ENCODE measurements around the gene KDSR. TPM values are rescaled to one million over a fixed set of nuclear protein-coding genes. Genes with fewer than 3 reads are reported as not detected.
"Not testable (repeated sequence)": the region's sequence is repeated elsewhere in the genome, so short reads cannot be mapped to it uniquely, and the experiment has no call there.

Gene KDSR
- total RNA-seq, 2 donors from 2014 or later: 94.8 to 140 TPM

GRCh38 chr18:63378919-63379638, 12.1 kb upstream of the KDSR start:
- peak overlapping the region; percentile 68 for H3K27ac Mint-ChIP-seq
- ATAC-seq (replicated peaks): peak; percentile 75
- peaks cover 17% of the 10 kb centered on the region for H3K4me1 Mint-ChIP-seq
- no peaks in the 10 kb centered on the region for H3K9me3 Mint-ChIP-seq
- peak overlapping the region; percentile 57 for H3K4me3 Mint-ChIP-seq
- H3K36me3 Mint-ChIP-seq (ENCODE audit: low read depth): no peaks in the 10 kb centered on the region
- H3K27me3 Mint-ChIP-seq: no peaks in the 10 kb centered on the region

GRCh38 chr18:63377275-63377980, 10.4 kb upstream of the KDSR start:
- no peak for ATAC-seq (replicated peaks)
- Mint-ChIP-seq H3K27me3 (no peaks in the 10 kb centered on the region), H3K4me3 (no peak overlapping the region), H3K9me3 (no peaks in the 10 kb centered on the region), H3K36me3 (ENCODE audit: low read depth) (no peaks in the 10 kb centered on the region), H3K27ac (no peak overlapping the region), H3K4me1 (peaks cover 17% of the 10 kb centered on the region)

- Mint-ChIP-seq H3K27me3 (no peaks in the 10 kb centered on the region), H3K27ac (no peak overlapping the region), H3K9me3 (no peaks in the 10 kb centered on the region), H3K36me3 (ENCODE audit: low read depth) (no peaks in the 10 kb centered on the region), H3K4me1 (peaks cover 17% of the 10 kb centered on the region), H3K4me3 (no peak overlapping the region)
- ATAC-seq (replicated peaks): no peak
These were observed 9.5 kb upstream of the KDSR start for GRCh38 chr18:63376538-63376937.

- H3K4me3 Mint-ChIP-seq: no peak overlapping the region
- no peak overlapping the region for H3K27ac Mint-ChIP-seq
- no peaks in the 10 kb centered on the region for H3K27me3 Mint-ChIP-seq
- H3K36me3 Mint-ChIP-seq (ENCODE audit: low read depth): no peaks in the 10 kb centered on the region
- no peak for ATAC-seq (replicated peaks)
- H3K9me3 Mint-ChIP-seq: no peaks in the 10 kb centered on the region
- peaks cover 9% of the 10 kb centered on the region for H3K4me1 Mint-ChIP-seq
These were observed 7.5 kb upstream of the KDSR start for GRCh38 chr18:63374540-63374939.

- peaks cover 9% of the 10 kb centered on the region for H3K4me1 Mint-ChIP-seq
- no peak for ATAC-seq (replicated peaks)
- H3K36me3 Mint-ChIP-seq (ENCODE audit: low read depth): no peaks in the 10 kb centered on the region
- H3K4me3 Mint-ChIP-seq: no peak overlapping the region
- H3K9me3 Mint-ChIP-seq: peaks cover 4% of the 10 kb centered on the region
- no peak overlapping the region for H3K27ac Mint-ChIP-seq
- no peaks in the 10 kb centered on the region for H3K27me3 Mint-ChIP-seq
These were observed 6.2 kb upstream of the KDSR start for GRCh38 chr18:63373161-63373560.

GRCh38 chr18:63368611-63369010, 1.6 kb upstream of the KDSR start:
- Mint-ChIP-seq H3K4me1 (peaks cover 16% of the 10 kb centered on the region), H3K27me3 (no peaks in the 10 kb centered on the region), H3K4me3 (peak overlapping the region; percentile 97), H3K27ac (peak overlapping the region; percentile 81), H3K36me3 (ENCODE audit: low read depth) (peaks cover 28% of the 10 kb centered on the region), H3K9me3 (peaks cover 4% of the 10 kb centered on the region)
- ATAC-seq (replicated peaks): no peak

GRCh38 chr18:63366213-63367052, 573 bp downstream of the KDSR start:
- H3K4me3 Mint-ChIP-seq: peak overlapping the region; percentile 97

GRCh38 chr18:63365876-63366212, 1.2 kb downstream of the KDSR start:
- Mint-ChIP-seq H3K27me3 (no peaks in the 10 kb centered on the region), H3K27ac (peak overlapping the region; percentile 83), H3K9me3 (peaks cover 4% of the 10 kb centered on the region), H3K36me3 (ENCODE audit: low read depth) (peaks cover 53% of the 10 kb centered on the region), H3K4me3 (peak overlapping the region; percentile 97), H3K4me1 (peaks cover 23% of the 10 kb centered on the region)
- ATAC-seq (replicated peaks): peak; percentile 13

More at GRCh38 chr18:63366213-63367052, 573 bp downstream of the KDSR start:
- Mint-ChIP-seq H3K27me3 (no peaks in the 10 kb centered on the region), H3K4me1 (peaks cover 23% of the 10 kb centered on the region), H3K27ac (peak overlapping the region; percentile 83), H3K36me3 (ENCODE audit: low read depth) (peaks cover 48% of the 10 kb centered on the region), H3K9me3 (peaks cover 4% of the 10 kb centered on the region)
- peak; percentile 78 for ATAC-seq (replicated peaks)

- peak overlapping the region; percentile 3 for H3K27ac Mint-ChIP-seq
- peaks cover 22% of the 10 kb centered on the region for H3K4me1 Mint-ChIP-seq
- no peak for ATAC-seq (replicated peaks)
- H3K36me3 Mint-ChIP-seq (ENCODE audit: low read depth): peaks cover 72% of the 10 kb centered on the region
- H3K9me3 Mint-ChIP-seq: peaks cover 2% of the 10 kb centered on the region
- no peaks in the 10 kb centered on the region for H3K27me3 Mint-ChIP-seq
- H3K4me3 Mint-ChIP-seq: peak overlapping the region; percentile 97
These were observed 3.1 kb downstream of the KDSR start for GRCh38 chr18:63363951-63364350.

- H3K27me3 Mint-ChIP-seq; ATAC-seq (replicated peaks); H3K27ac Mint-ChIP-seq; H3K9me3 Mint-ChIP-seq: not testable (repeated sequence)
- H3K36me3 Mint-ChIP-seq (ENCODE audit: low read depth): peaks cover 78% of the 10 kb centered on the region
- peaks cover 17% of the 10 kb centered on the region for H3K4me1 Mint-ChIP-seq
- H3K4me3 Mint-ChIP-seq: peak overlapping the region; percentile 97
These were observed 3.6 kb downstream of the KDSR start for GRCh38 chr18:63363420-63363819.

GRCh38 chr18:63356272-63356896, 10.6 kb downstream of the KDSR start:
- H3K4me1 Mint-ChIP-seq: no peaks in the 10 kb centered on the region
- peaks cover 98% of the 10 kb centered on the region for H3K36me3 Mint-ChIP-seq (ENCODE audit: low read depth)
- H3K27me3 Mint-ChIP-seq: no peaks in the 10 kb centered on the region
- no peaks in the 10 kb centered on the region for H3K9me3 Mint-ChIP-seq
- H3K4me3 Mint-ChIP-seq: no peak overlapping the region
- H3K27ac Mint-ChIP-seq: no peak overlapping the region
- ATAC-seq (replicated peaks): no peak

GRCh38 chr18:63350230-63350629, 16.8 kb downstream of the KDSR start:
- no peak overlapping the region for H3K4me3 Mint-ChIP-seq
- H3K27me3 Mint-ChIP-seq: no peaks in the 10 kb centered on the region
- no peak overlapping the region for H3K27ac Mint-ChIP-seq
- H3K36me3 Mint-ChIP-seq (ENCODE audit: low read depth): peaks cover 99% of the 10 kb centered on the region
- ATAC-seq (replicated peaks): no peak
- no peaks in the 10 kb centered on the region for H3K9me3 Mint-ChIP-seq
- peaks cover 11% of the 10 kb centered on the region for H3K4me1 Mint-ChIP-seq

- Mint-ChIP-seq H3K27ac (peak overlapping the region; percentile 39), H3K27me3 (no peaks in the 10 kb centered on the region), H3K36me3 (ENCODE audit: low read depth) (peaks cover 99% of the 10 kb centered on the region), H3K4me3 (no peak overlapping the region), H3K9me3 (no peaks in the 10 kb centered on the region), H3K4me1 (peaks cover 11% of the 10 kb centered on the region)
- no peak for ATAC-seq (replicated peaks)
These were observed 18.4 kb downstream of the KDSR start for GRCh38 chr18:63348508-63349136.

All from activated T-helper 17 cell treated with anti-CD3 and anti-CD28 coated beads, Interleukin-2, amount 50 U/mL, for 72 hours (primary cell).